Stimulated activated naive CD8-positive, alpha-beta T cell treated with anti-CD3 and anti-CD28 coated beads, Interleukin-15, amount 100 ng/mL, for 72 hours (primary cell): Measurements from ENCODE around the gene PAFAH1B1.
"Not testable (repeated sequence)": the region's sequence is repeated elsewhere in the genome, so short reads cannot be mapped to it uniquely, and the experiment has no call there.

Source experiments
- ATAC-seq: fragments of 150-1000 bp; cut with Tn5 transposase; 2 replicates; pipeline ENCODE4 v1.10.0; 2021; ENCODE audit warnings: mild to moderate bottlenecking, moderate library complexity
- DNase-seq, 2 donors: peaks; one replicate each; pipeline ENCODE4 v3.0.0; 2021 to 2022
- H3K27ac Mint-ChIP-seq, 2 donors: one replicate each; pipeline ENCODE4 v1.8.0; 2022; ENCODE audit warnings: mild to moderate bottlenecking in 2 of 2, mixed read lengths in 2 of 2, moderate library complexity in 2 of 2
- H3K27me3 Mint-ChIP-seq: one replicate; pipeline ENCODE4 v1.8.0; 2022; ENCODE audit warnings: mixed read lengths
- H3K4me1 Mint-ChIP-seq: one replicate; pipeline ENCODE4 v1.8.0; 2022; ENCODE audit warnings: mild to moderate bottlenecking, mixed read lengths
- H3K4me3 Mint-ChIP-seq, 2 donors: one replicate each; pipeline ENCODE4 v1.8.0; 2022; ENCODE audit warnings: mild to moderate bottlenecking in 2 of 2, mixed read lengths in 2 of 2, moderate library complexity in 1 of 2
- H3K9me3 Mint-ChIP-seq, 2 donors: one replicate each; pipeline ENCODE4 v1.8.0; 2022; ENCODE audit warnings: mixed read lengths in 2 of 2

PAFAH1B1 gene

DNA sequence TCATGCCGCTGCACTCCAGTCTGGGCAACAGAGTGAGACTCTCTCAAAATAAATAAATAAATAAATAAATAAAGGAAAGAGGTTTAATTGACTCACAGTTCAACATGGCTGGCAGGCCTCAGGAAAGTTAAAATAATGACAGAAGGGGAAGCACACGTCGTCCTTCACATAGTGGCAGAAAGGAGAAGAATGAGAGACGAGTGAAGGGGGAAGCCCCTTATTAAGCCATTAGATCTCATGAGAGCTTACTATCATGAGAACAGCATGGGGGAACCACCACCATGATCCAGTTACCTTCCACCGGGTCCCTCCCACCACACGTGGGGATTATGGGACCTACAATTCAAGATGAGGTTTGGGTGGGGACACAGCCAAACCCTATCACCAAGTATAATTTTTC, 54.5 kb downstream of the PAFAH1B1 start:
- H3K27ac Mint-ChIP-seq: no peak overlapping the region
- ATAC-seq (no peak), DNase-seq (no peak)
- H3K4me3 Mint-ChIP-seq: no peak overlapping the region
- H3K4me1 Mint-ChIP-seq: no peaks in the 10 kb centered on the region
- no peaks in the 10 kb centered on the region for H3K27me3 Mint-ChIP-seq
- H3K9me3 Mint-ChIP-seq: peaks cover 4 to 7% of the 10 kb centered on the region in 2 donors

GRCh38 chr17:2649191-2649590, 55.7 kb downstream of the PAFAH1B1 start:
- DNase-seq: no peak
- Mint-ChIP-seq H3K9me3 (peaks cover 4 to 7% of the 10 kb centered on the region in 2 donors), H3K4me3 (no peak overlapping the region), H3K27ac (no peak overlapping the region), H3K27me3 (no peaks in the 10 kb centered on the region), H3K4me1 (peaks cover 2% of the 10 kb centered on the region)
- no peak for ATAC-seq

GRCh38 chr17:2652911-2653310, 59.5 kb downstream of the PAFAH1B1 start:
- not testable (repeated sequence) for DNase-seq, H3K27me3 Mint-ChIP-seq, ATAC-seq, H3K9me3 Mint-ChIP-seq, H3K4me3 Mint-ChIP-seq, H3K27ac Mint-ChIP-seq
- H3K4me1 Mint-ChIP-seq: peaks cover 28% of the 10 kb centered on the region

DNA sequence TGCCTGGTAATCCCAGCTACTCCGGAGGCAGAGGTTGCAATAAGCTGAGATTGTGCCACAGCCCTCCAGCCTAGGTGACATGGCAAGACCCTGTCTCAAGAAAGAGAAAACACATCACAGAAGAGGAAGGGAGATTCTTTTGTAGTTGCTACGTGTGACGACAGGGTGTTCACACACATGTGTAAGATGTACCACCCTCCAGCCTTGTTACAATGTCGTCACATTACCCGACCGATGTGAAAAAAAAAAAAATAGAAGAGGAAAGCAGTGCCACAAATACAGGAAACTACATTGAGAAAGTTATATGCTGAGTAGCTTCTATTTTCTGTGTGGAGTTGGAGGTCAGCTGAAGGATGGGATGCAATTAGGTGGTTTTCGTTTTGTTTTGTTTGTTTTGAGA, 62.1 kb downstream of the PAFAH1B1 start:
- Mint-ChIP-seq H3K27me3 (no peaks in the 10 kb centered on the region), H3K9me3 (peaks cover 4 to 7% of the 10 kb centered on the region in 2 donors), H3K4me3 (no peak overlapping the region), H3K27ac (peak overlapping the region in 1 of 2 donors; percentile 3), H3K4me1 (peaks cover 39% of the 10 kb centered on the region)
- no peak for ATAC-seq
- no peak for DNase-seq

DNA sequence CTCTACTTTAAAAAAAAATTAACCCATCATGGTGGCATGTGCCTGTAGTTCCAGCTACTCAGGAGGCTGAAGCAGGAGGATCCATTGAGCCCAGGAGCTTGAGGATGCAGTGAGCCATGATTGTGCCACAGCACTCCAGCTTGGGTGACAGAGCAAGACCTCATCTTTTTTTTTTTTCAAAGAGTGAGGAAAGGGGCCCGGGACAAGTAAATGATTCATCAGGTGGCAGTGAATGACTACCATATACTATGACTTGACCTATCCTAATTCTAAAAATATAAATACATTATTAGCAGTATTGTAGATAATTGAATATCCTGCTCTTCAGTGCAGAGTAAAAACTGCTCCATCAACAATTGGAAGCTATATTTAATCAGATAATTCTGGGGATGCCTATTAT, 62.8 kb downstream of the PAFAH1B1 start:
- Mint-ChIP-seq H3K4me3 (no peak overlapping the region), H3K9me3 (peaks cover 4 to 7% of the 10 kb centered on the region in 2 donors), H3K4me1 (peaks cover 46% of the 10 kb centered on the region), H3K27me3 (no peaks in the 10 kb centered on the region), H3K27ac (no peak overlapping the region)
- no peak for ATAC-seq
- no peak for DNase-seq

DNA sequence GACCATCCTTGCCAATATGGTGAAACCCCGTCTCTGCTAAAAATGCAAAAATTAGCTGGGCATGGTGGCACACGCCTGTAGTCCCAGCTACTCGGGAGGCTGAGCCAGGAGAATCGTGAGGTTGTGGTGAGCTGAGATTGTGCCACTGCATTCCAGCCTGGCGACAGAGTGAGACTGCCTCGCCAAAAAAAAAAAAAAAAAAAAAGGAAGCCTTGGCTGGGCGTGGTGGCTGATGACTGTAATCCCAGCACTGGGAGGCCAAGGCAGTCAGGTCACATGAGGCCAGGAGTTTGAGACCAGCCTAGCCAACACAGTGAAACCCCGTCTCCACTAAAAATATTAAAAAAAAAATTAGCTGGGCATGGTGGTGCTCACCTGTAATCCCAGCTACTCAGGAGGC, 65.9 kb downstream of the PAFAH1B1 start:
- H3K9me3 Mint-ChIP-seq, H3K27ac Mint-ChIP-seq, ATAC-seq, H3K27me3 Mint-ChIP-seq, H3K4me3 Mint-ChIP-seq, DNase-seq: not testable (repeated sequence)
- peaks cover 46% of the 10 kb centered on the region for H3K4me1 Mint-ChIP-seq

DNA sequence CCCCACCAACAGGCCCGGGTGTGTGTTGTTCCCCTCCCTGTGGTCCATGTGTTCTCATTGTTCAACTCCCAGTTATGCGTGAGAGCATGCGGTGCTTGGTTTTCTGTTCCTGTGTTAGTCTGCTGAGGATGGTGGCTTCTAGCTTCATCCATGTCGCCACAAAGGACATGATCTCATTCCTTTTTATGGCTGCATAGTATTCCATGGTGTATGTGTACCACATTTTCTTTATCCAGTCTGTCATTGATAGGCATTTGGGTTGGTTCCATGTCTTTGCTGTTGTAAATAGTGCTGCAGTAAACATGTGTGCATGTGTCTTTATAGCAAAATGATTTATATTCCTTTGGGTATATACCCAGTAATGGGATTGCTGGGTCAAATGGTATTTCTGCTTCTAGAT, 67.0 kb downstream of the PAFAH1B1 start:
- DNase-seq, H3K4me3 Mint-ChIP-seq, ATAC-seq, H3K9me3 Mint-ChIP-seq, H3K27me3 Mint-ChIP-seq, H3K27ac Mint-ChIP-seq: not testable (repeated sequence)
- peaks cover 41% of the 10 kb centered on the region for H3K4me1 Mint-ChIP-seq

- H3K27me3 Mint-ChIP-seq: no peaks in the 10 kb centered on the region
- DNase-seq: no peak
- no peaks in the 10 kb centered on the region for H3K9me3 Mint-ChIP-seq
- H3K4me3 Mint-ChIP-seq: no peak overlapping the region
- ATAC-seq: no peak
- H3K27ac Mint-ChIP-seq: no peak overlapping the region
- H3K4me1 Mint-ChIP-seq: peaks cover 6% of the 10 kb centered on the region
Observed at GRCh38 chr17:2672026-2672425, 78.6 kb downstream of the PAFAH1B1 start.

GRCh38 chr17:2679247-2679646, 85.8 kb downstream of the PAFAH1B1 start:
- H3K4me3 Mint-ChIP-seq: not testable (repeated sequence)

GRCh38 chr17:2680961-2681360, 87.5 kb downstream of the PAFAH1B1 start:
- ATAC-seq (no peak), DNase-seq (no peak)
- Mint-ChIP-seq H3K4me1 (no peaks in the 10 kb centered on the region), H3K27me3 (no peaks in the 10 kb centered on the region), H3K4me3 (no peak overlapping the region), H3K27ac (peak overlapping the region in 1 of 2 donors; percentile 5), H3K9me3 (no peaks in the 10 kb centered on the region)

More at GRCh38 chr17:2679247-2679646, 85.8 kb downstream of the PAFAH1B1 start:
- not testable (repeated sequence) for H3K27me3 Mint-ChIP-seq, H3K4me1 Mint-ChIP-seq, H3K27ac Mint-ChIP-seq, H3K9me3 Mint-ChIP-seq, DNase-seq, ATAC-seq

DNA sequence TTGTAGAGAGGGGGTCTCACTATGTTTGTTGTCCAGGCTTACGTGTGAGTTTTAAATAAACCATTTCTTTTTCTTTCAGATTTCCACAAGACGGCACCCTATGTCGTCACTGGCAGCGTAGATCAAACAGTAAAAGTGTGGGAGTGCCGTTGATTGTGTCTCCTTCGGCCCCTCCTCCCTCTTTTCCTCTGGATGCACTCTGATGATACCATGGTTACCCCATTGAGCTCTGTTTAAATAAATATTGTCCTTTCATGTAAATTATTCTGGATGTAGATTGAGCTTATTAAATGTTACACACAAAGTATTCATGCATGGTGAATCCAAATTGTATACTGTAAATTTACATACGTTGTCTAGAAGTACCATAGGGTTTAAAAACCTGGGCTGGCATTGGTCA, 88.2 kb downstream of the PAFAH1B1 start:
- Mint-ChIP-seq H3K4me3 (no peak overlapping the region), H3K9me3 (no peaks in the 10 kb centered on the region)

GRCh38 chr17:2682176-2682938, 88.9 kb downstream of the PAFAH1B1 start:
- DNase-seq (no peak), ATAC-seq (no peak)
- no peak overlapping the region for H3K4me3 Mint-ChIP-seq
- no peaks in the 10 kb centered on the region for H3K9me3 Mint-ChIP-seq
- no peaks in the 10 kb centered on the region for H3K27me3 Mint-ChIP-seq
- peaks cover 5% of the 10 kb centered on the region for H3K4me1 Mint-ChIP-seq
- H3K27ac Mint-ChIP-seq: no peak overlapping the region

More for the DNA sequence above, 88.2 kb downstream of the PAFAH1B1 start:
- Mint-ChIP-seq H3K27ac (peak overlapping the region in 1 of 2 donors; percentile 67), H3K4me1 (no peaks in the 10 kb centered on the region), H3K27me3 (no peaks in the 10 kb centered on the region)
- ATAC-seq (no peak), DNase-seq (no peak)

DNA sequence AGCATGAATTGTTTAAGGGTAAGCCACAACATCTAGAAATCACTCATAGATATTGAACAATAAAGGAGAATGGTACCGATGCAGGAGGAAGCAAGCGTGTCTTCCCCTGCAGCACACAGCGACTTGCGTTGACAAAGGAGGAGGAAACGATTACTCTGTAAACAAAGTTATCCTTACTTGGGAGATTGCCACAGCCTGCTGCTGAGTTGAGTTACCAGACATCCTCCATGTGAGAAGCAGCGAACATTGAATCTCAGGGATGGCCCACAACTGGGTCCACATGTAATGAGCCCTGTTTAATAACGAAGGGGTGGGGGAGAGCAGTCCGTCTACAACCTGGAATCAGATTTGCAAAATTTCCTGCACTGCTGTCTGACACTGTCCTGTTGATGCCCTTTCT, 90.5 kb downstream of the PAFAH1B1 start:
- ATAC-seq (no peak), DNase-seq (no peak)
- H3K9me3 Mint-ChIP-seq: no peaks in the 10 kb centered on the region
- no peak overlapping the region for H3K4me3 Mint-ChIP-seq
- peaks cover 11% of the 10 kb centered on the region for H3K4me1 Mint-ChIP-seq
- H3K27me3 Mint-ChIP-seq: no peaks in the 10 kb centered on the region
- H3K27ac Mint-ChIP-seq: peak overlapping the region in 1 of 2 donors; percentile 54

DNA sequence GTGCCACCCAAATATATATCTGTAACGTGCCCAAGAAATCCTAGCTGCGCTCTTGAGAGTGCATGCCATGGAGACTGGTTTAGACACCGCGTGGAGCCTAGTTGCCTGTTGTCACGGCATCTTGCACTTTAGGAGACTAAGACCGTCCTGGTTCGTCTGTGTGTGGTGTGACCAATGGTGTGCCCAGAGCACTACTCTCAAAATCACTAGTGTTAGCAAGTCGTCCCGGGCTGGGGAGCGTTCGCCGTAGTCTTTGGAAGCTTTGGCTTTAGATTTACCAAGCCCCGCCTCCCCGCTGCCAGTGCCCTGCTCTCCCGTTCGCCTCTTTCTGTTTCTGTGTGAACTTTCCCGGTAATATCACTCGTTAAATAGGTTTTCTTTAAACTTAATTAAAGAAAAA, 91.1 kb downstream of the PAFAH1B1 start:
- Mint-ChIP-seq H3K4me3 (no peak overlapping the region), H3K27me3 (no peaks in the 10 kb centered on the region), H3K9me3 (no peaks in the 10 kb centered on the region), H3K4me1 (peaks cover 17% of the 10 kb centered on the region), H3K27ac (no peak overlapping the region)
- DNase-seq (no peak), ATAC-seq (no peak)

GRCh38 chr17:2685696-2686095, 92.2 kb downstream of the PAFAH1B1 start:
- ATAC-seq (no peak), DNase-seq (no peak)
- Mint-ChIP-seq H3K9me3 (no peaks in the 10 kb centered on the region), H3K27me3 (no peaks in the 10 kb centered on the region), H3K4me3 (no peak overlapping the region), H3K27ac (peak overlapping the region in 1 of 2 donors; percentile 74), H3K4me1 (peaks cover 17% of the 10 kb centered on the region)

GRCh38 chr17:2687074-2687418, 93.6 kb downstream of the PAFAH1B1 start:
- H3K9me3 Mint-ChIP-seq: no peaks in the 10 kb centered on the region
- peak overlapping the region in 1 of 2 donors; percentile 93 for H3K27ac Mint-ChIP-seq
- ATAC-seq: no peak
- H3K4me1 Mint-ChIP-seq: peaks cover 17% of the 10 kb centered on the region
- H3K27me3 Mint-ChIP-seq: no peaks in the 10 kb centered on the region
- no peak overlapping the region for H3K4me3 Mint-ChIP-seq
- no peak for DNase-seq
